ENCODE data around the gene JAKMIP2. TPM values are rescaled to one million over a fixed set of nuclear protein-coding genes. Genes with fewer than 3 reads are reported as not detected.

The JAKMIP2 gene
- total RNA-seq, 1 experiment from 2014 or later, result 10.9 TPM

GRCh38 chr5:147591120-147591519, 191.4 kb downstream of the JAKMIP2 start:
- H3K4me1 Mint-ChIP-seq, result peaks cover 17% of the 10 kb centered on the region
- H3K27me3 Mint-ChIP-seq (ENCODE audit: low read depth), result no peaks in the 10 kb centered on the region
- DNase-seq (ENCODE audit: low spot score) (no peak), ATAC-seq (no peak)
- TF ChIP-seq NFE2L1 (CRISPR knock-in tag; IDR thresholded peaks at IDR 0.05) (no peak), STAT6 (CRISPR knock-in tag; conservative IDR thresholded peaks at IDR 0.05; ENCODE audit: low read depth) (no peak), ZBTB21 (CRISPR knock-in tag; IDR thresholded peaks at IDR 0.05; ENCODE audit: borderline replicate concordance) (no peak), ZNF512 (CRISPR knock-in tag; IDR thresholded peaks at IDR 0.05; ENCODE audit: borderline replicate concordance) (no peak), TP53 (CRISPR knock-in tag; IDR thresholded peaks at IDR 0.05) (no peak), ZNF121 (CRISPR knock-in tag; IDR thresholded peaks at IDR 0.05) (no peak), JAZF1 (CRISPR knock-in tag; IDR thresholded peaks at IDR 0.05) (no peak), ERG (CRISPR knock-in tag; IDR thresholded peaks at IDR 0.05) (no peak), ZBTB43 (CRISPR knock-in tag; IDR thresholded peaks at IDR 0.05) (no peak), JUN (CRISPR knock-in tag; IDR thresholded peaks at IDR 0.05) (no peak), OVOL2 (CRISPR knock-in tag; IDR thresholded peaks at IDR 0.05; ENCODE audit: borderline replicate concordance) (no peak), ZNF219 (CRISPR knock-in tag; IDR thresholded peaks at IDR 0.05; ENCODE audit: borderline replicate concordance) (no peak), FOXK1 (CRISPR knock-in tag; IDR thresholded peaks at IDR 0.05) (no peak), GTF2I (CRISPR knock-in tag; conservative IDR thresholded peaks at IDR 0.05) (no peak), ELF4 (CRISPR knock-in tag; IDR thresholded peaks at IDR 0.05; ENCODE audit: low read depth) (no peak), ZNF416 (CRISPR knock-in tag; IDR thresholded peaks at IDR 0.05) (no peak)
- CTCF ChIA-PET, result no interaction called here
- no peak overlapping the region for H3K27ac Mint-ChIP-seq
- no peak overlapping the region for H3K4me3 Mint-ChIP-seq
- no peaks in the 10 kb centered on the region for H3K9me3 Mint-ChIP-seq
- POLR2A ChIA-PET, result no interaction called here
- H3K36me3 Mint-ChIP-seq, result peaks cover 28% of the 10 kb centered on the region

GRCh38 chr5:147590096-147590495, 192.4 kb downstream of the JAKMIP2 start:
- ATAC-seq (no peak), DNase-seq (ENCODE audit: low spot score) (no peak)
- POLR2A ChIA-PET, result no interaction called here
- no peaks in the 10 kb centered on the region for H3K9me3 Mint-ChIP-seq
- no peak overlapping the region for H3K4me3 Mint-ChIP-seq
- H3K4me1 Mint-ChIP-seq, result peaks cover 25% of the 10 kb centered on the region
- 0 out of 2 replicates have a peak overlapping the region, but pooled peaks have one; percentile 21 for H3K27ac Mint-ChIP-seq
- CTCF ChIA-PET, result no interaction called here
- no peaks in the 10 kb centered on the region for H3K27me3 Mint-ChIP-seq (ENCODE audit: low read depth)
- peaks cover 28% of the 10 kb centered on the region for H3K36me3 Mint-ChIP-seq
- TF ChIP-seq ZNF423 (CRISPR knock-in tag; IDR thresholded peaks at IDR 0.05) (no peak), USF2 (CRISPR knock-in tag; IDR thresholded peaks at IDR 0.05) (no peak), CBFB (CRISPR knock-in tag; IDR thresholded peaks at IDR 0.05; ENCODE audit: low read depth) (no peak), NFATC4 (CRISPR knock-in tag; IDR thresholded peaks at IDR 0.05) (no peak), ZNF416 (CRISPR knock-in tag; IDR thresholded peaks at IDR 0.05) (no peak), TEAD4 (CRISPR knock-in tag; IDR thresholded peaks at IDR 0.05) (no peak), CREM (CRISPR knock-in tag; IDR thresholded peaks at IDR 0.05) (no peak), ZNF425 (CRISPR knock-in tag; conservative IDR thresholded peaks at IDR 0.05) (no peak; the same call in 1 of the 2 replicates), ESRRA (CRISPR knock-in tag; IDR thresholded peaks at IDR 0.05; ENCODE audit: borderline replicate concordance) (no peak), KAT7 (CRISPR knock-in tag; IDR thresholded peaks at IDR 0.05; ENCODE audit: borderline replicate concordance) (no peak), MXD4 (CRISPR knock-in tag; IDR thresholded peaks at IDR 0.05; ENCODE audit: borderline replicate concordance) (no peak), SOX15 (CRISPR knock-in tag; IDR thresholded peaks at IDR 0.05) (no peak), RORB (CRISPR knock-in tag; IDR thresholded peaks at IDR 0.05) (no peak)
